MM.1S (cell line): Measurements from ENCODE around the gene ZNF592.

Experiments used
- DNase-seq: peaks from one replicate; pipeline ENCODE4 v3.0.0-alpha.2; 2015
- H2AFZ ChIP-seq: fragments of 300-600 bp; sonication (generic); 2 replicates; pipeline ENCODE4 v1.6.0; 2016; ENCODE audit warnings: antibody characterized with exemption, low read length
- H3F3A ChIP-seq: fragments of 300-600 bp; sonication (generic); 2 replicates; pipeline ENCODE4 v1.6.1; 2016; ENCODE audit warnings: mild to moderate bottlenecking, antibody characterized with exemption, low read length, moderate library complexity, mixed read lengths; ENCODE audit not compliant: insufficient read depth
- H3K27ac ChIP-seq: fragments of 300-600 bp; sonication (generic); 2 replicates; pipeline ENCODE4 v1.5.1; 2016; ENCODE audit warnings: mild to moderate bottlenecking, low read length
- H3K27me3 ChIP-seq: fragments of 300-600 bp; sonication (generic); replicated peaks from 2 replicates; pipeline ENCODE4 v1.6.0; 2016; ENCODE audit warnings: low read length; ENCODE audit not compliant: insufficient read depth
- H3K36me3 ChIP-seq: fragments of 300-600 bp; sonication (generic); replicated peaks from 2 replicates; pipeline ENCODE4 v1.6.1; 2016; ENCODE audit warnings: mild to moderate bottlenecking, low read length, mixed read lengths; ENCODE audit not compliant: insufficient read depth
- H3K4me1 ChIP-seq: fragments of 300-600 bp; sonication (generic); 2 replicates; pipeline ENCODE4 v1.6.1; 2016; ENCODE audit warnings: low read length, mixed read lengths
- H3K4me2 ChIP-seq: fragments of 300-600 bp; sonication (generic); 2 replicates; pipeline ENCODE4 v1.6.0; 2016; ENCODE audit warnings: low read depth, low read length
- H3K4me3 ChIP-seq: fragments of 300-600 bp; sonication (generic); 2 replicates; pipeline ENCODE4 v1.5.1; 2016; ENCODE audit warnings: low read length, mixed read lengths
- H3K79me2 ChIP-seq: fragments of 300-600 bp; sonication (generic); 2 replicates; pipeline ENCODE4 v1.6.1; 2016; ENCODE audit warnings: mixed run types, low read length, mixed read lengths
- H3K9ac ChIP-seq: fragments of 300-600 bp; sonication (generic); 2 replicates; pipeline ENCODE4 v1.6.1; 2016; ENCODE audit warnings: low read length, mixed read lengths
- H3K9me2 ChIP-seq: fragments of 300-600 bp; sonication (generic); replicated peaks from 2 replicates; pipeline ENCODE4 v1.6.1; 2016; ENCODE audit warnings: mild to moderate bottlenecking, low read length, mixed read lengths; ENCODE audit not compliant: insufficient read depth
- H3K9me3 ChIP-seq: fragments of 300-600 bp; sonication (generic); replicated peaks from 2 replicates; pipeline ENCODE4 v1.6.1; 2016; ENCODE audit warnings: mild to moderate bottlenecking, low read length, mixed read lengths; ENCODE audit not compliant: insufficient read depth
- H4K20me1 ChIP-seq: fragments of 300-600 bp; sonication (generic); 2 replicates; pipeline ENCODE4 v1.6.1; 2016; ENCODE audit warnings: mild to moderate bottlenecking, low read length, moderate library complexity, mixed read lengths; ENCODE audit not compliant: insufficient read depth
- CTCF ChIP-seq: fragments of 300-600 bp; sonication (generic); IDR thresholded peaks from 2 replicates; pipeline ENCODE4 v1.5.1; 2016; ENCODE audit warnings: antibody characterized with exemption, low read length, mixed read lengths
- EZH2 ChIP-seq: fragments of 300-600 bp; sonication (generic); optimal IDR thresholded peaks from 2 replicates; pipeline ENCODE3; 2017; ENCODE audit warnings: low read depth, mild to moderate bottlenecking, antibody characterized with exemption, low read length, mixed read lengths
- EZH2phosphoT487 ChIP-seq: fragments of 300-600 bp; sonication (generic); IDR thresholded peaks from 2 replicates; pipeline ENCODE4 v1.6.1; 2018; ENCODE audit warnings: antibody characterized with exemption, low read length

Gene ZNF592

GRCh38 chr15:84829428-84829827 is 81.0 kb downstream of the ZNF592 start:
- no peak overlapping the region for H3K27ac ChIP-seq
- H3K27me3 ChIP-seq = no peaks in the 10 kb centered on the region
- H3K9ac ChIP-seq = no peak overlapping the region
- no peaks in the 10 kb centered on the region for H3K79me2 ChIP-seq
- no peaks in the 10 kb centered on the region for H3F3A ChIP-seq
- H2AFZ ChIP-seq = no peak overlapping the region
- H3K9me2 ChIP-seq = no peaks in the 10 kb centered on the region
- H3K4me3 ChIP-seq = no peak overlapping the region
- TF ChIP-seq EZH2 (no peak), EZH2phosphoT487 (no peak), CTCF (no peak)
- H3K4me1 ChIP-seq = no peaks in the 10 kb centered on the region
- no peak overlapping the region for H3K4me2 ChIP-seq
- no peaks in the 10 kb centered on the region for H3K36me3 ChIP-seq
- H3K9me3 ChIP-seq = no peaks in the 10 kb centered on the region
- no peak for DNase-seq
- no peaks in the 10 kb centered on the region for H4K20me1 ChIP-seq

GRCh38 chr15:84830036-84830435 is 81.6 kb downstream of the ZNF592 start:
- Histone ChIP-seq H3K9ac (no peak overlapping the region), H3K27ac (no peak overlapping the region), H3K9me3 (no peaks in the 10 kb centered on the region), H3F3A (no peaks in the 10 kb centered on the region), H3K79me2 (no peaks in the 10 kb centered on the region), H3K9me2 (no peaks in the 10 kb centered on the region), H4K20me1 (no peaks in the 10 kb centered on the region), H3K4me2 (no peak overlapping the region), H3K27me3 (no peaks in the 10 kb centered on the region), H3K4me1 (no peaks in the 10 kb centered on the region), H2AFZ (no peak overlapping the region), H3K36me3 (no peaks in the 10 kb centered on the region), H3K4me3 (no peak overlapping the region)
- TF ChIP-seq EZH2phosphoT487 = no peak
- no peak for TF ChIP-seq EZH2
- no peak for TF ChIP-seq CTCF
- DNase-seq = no peak

GRCh38 chr15:84831028-84831427 is 82.6 kb downstream of the ZNF592 start:
- Histone ChIP-seq H3K4me3 (no peak overlapping the region), H3K79me2 (no peaks in the 10 kb centered on the region), H3K4me1 (no peaks in the 10 kb centered on the region), H3F3A (no peaks in the 10 kb centered on the region), H3K9ac (no peak overlapping the region), H3K9me2 (no peaks in the 10 kb centered on the region), H3K4me2 (no peak overlapping the region), H4K20me1 (no peaks in the 10 kb centered on the region), H3K27me3 (no peaks in the 10 kb centered on the region), H3K9me3 (no peaks in the 10 kb centered on the region), H3K36me3 (no peaks in the 10 kb centered on the region), H3K27ac (no peak overlapping the region), H2AFZ (no peak overlapping the region)
- no peak for TF ChIP-seq EZH2
- no peak for TF ChIP-seq CTCF
- TF ChIP-seq EZH2phosphoT487 = no peak
- no peak for DNase-seq
